ENCODE measurements around the gene VTCN1.

The VTCN1 gene

DNA sequence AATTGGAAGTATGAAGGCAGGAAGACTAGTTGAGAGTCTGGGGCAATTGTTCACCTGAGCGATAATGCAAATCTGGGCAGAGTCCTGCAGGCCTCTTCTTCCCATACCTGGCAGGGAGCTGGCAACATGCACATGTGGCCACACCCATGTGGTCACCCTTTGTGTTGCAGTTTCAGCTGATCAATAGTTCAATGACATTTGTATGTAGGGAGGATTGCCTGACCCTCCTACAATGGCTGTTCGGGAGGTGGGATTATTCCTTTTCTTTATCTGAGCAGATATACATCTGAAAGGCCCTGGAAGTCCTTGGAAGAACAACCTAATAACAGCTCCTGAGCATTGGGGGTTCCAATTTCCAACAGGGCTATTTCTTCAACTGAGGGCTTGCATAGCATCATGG is 74.0 kb downstream of the VTCN1 start:
- Mint-ChIP-seq H3K36me3 (ENCODE audit: low read depth) (no peaks in the 10 kb centered on the region), H3K27ac (no peak overlapping the region), H3K4me3 (no peak overlapping the region), H3K4me1 (peaks cover 23% of the 10 kb centered on the region), H3K9me3 (no peaks in the 10 kb centered on the region), H3K27me3 (ENCODE audit: low read depth, poor library complexity) (peaks cover 6% of the 10 kb centered on the region)
- TF ChIP-seq, protein P1, sequence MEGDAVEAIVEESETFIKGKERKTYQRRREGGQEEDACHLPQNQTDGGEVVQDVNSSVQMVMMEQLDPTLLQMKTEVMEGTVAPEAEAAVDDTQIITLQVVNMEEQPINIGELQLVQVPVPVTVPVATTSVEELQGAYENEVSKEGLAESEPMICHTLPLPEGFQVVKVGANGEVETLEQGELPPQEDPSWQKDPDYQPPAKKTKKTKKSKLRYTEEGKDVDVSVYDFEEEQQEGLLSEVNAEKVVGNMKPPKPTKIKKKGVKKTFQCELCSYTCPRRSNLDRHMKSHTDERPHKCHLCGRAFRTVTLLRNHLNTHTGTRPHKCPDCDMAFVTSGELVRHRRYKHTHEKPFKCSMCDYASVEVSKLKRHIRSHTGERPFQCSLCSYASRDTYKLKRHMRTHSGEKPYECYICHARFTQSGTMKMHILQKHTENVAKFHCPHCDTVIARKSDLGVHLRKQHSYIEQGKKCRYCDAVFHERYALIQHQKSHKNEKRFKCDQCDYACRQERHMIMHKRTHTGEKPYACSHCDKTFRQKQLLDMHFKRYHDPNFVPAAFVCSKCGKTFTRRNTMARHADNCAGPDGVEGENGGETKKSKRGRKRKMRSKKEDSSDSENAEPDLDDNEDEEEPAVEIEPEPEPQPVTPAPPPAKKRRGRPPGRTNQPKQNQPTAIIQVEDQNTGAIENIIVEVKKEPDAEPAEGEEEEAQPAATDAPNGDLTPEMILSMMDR (IDR thresholded peaks at IDR 0.05): no peak
- DNase-seq: no peak

DNA sequence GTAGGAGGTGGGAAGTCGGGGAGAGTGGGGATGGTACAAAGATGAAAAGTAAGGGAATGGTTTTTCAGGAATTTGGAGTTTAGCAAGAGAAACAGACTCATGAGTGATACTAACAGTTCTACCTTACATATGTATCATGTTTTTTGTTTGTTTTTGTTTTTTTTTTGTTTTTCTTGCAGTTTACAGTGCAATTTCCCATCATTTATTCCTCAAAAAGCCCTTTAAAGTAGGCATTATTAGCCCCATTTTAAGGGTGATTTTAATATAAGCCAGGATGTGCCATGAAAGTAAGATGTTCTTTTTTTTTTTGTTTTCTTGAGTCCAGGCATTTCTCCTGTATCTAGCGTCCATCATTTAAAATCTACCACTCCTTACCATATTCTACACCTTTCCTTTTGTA is 75.4 kb downstream of the VTCN1 start:
- Mint-ChIP-seq H3K4me1 (peaks cover 23% of the 10 kb centered on the region), H3K27me3 (ENCODE audit: low read depth, poor library complexity) (peaks cover 6% of the 10 kb centered on the region)
- no peak for DNase-seq

DNA sequence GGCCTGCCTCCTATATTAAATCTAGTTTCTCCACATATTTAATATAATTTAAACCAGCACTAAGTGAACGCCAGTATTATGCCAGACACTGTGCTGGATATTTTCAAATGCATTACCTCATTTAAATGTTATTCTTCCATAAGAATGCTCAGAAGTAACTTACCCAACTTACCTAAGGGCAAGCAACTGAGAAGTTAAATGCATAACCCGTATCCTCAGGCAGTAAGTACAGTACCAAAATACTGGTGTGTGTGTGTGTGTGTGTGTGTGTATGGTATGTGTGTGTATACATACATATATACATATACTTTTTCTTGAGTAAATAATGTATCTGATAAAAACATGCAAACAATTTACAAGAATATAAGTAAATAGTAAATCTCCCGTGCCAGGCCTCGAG is 80.2 kb downstream of the VTCN1 start:
- TF ChIP-seq, protein P1 (IDR thresholded peaks at IDR 0.05): no peak
- H3K36me3 Mint-ChIP-seq (ENCODE audit: low read depth): no peaks in the 10 kb centered on the region

More for the DNA sequence above, 75.4 kb downstream of the VTCN1 start:
- Mint-ChIP-seq H3K36me3 (ENCODE audit: low read depth) (no peaks in the 10 kb centered on the region), H3K27ac (no peak overlapping the region), H3K4me3 (no peak overlapping the region), H3K9me3 (no peaks in the 10 kb centered on the region)
- TF ChIP-seq, protein P1 (IDR thresholded peaks at IDR 0.05): no peak

DNA sequence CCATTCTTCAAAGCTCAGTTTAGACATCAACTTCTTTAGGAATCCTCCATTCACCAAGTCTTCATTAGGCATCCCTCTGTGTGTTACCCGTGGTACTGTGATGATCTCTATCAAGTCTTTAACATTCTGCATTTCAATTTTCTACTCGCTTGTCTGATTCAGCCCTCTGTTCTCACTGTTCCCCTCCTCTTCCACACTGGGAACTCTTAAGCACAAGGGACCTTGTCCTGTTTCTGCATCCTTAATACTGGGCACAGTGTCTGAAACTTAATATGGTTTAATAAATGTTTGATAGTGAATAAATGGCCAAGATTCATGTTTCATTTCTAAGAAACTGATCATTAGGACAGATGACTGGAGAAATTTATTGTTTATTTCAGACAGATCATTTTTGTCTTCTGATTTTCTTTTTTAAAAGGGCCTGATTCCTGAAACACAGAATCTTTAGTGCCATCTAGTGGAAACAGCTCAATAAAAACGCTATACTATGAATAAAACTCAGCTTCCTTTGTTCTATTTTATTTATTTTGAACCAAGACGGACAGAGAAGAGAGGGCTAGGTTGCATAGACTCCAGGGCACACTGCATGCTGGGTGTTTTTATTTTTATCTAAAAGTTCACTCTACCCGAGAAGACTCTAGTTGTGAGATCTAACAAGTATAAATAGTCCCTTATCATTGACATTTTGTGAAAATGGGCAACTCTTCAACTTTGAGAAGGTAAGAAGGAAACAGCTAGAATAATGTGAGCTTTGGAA is 82.2 kb downstream of the VTCN1 start:
- H3K27me3 Mint-ChIP-seq (ENCODE audit: low read depth, poor library complexity): peaks cover 7% of the 10 kb centered on the region
- no peak for DNase-seq
- H3K9me3 Mint-ChIP-seq: no peaks in the 10 kb centered on the region

More for the DNA sequence above, 80.2 kb downstream of the VTCN1 start:
- Mint-ChIP-seq H3K27ac (no peak overlapping the region), H3K4me3 (no peak overlapping the region), H3K9me3 (no peaks in the 10 kb centered on the region), H3K4me1 (peaks cover 25% of the 10 kb centered on the region), H3K27me3 (ENCODE audit: low read depth, poor library complexity) (peaks cover 9% of the 10 kb centered on the region)
- no peak for DNase-seq

DNA sequence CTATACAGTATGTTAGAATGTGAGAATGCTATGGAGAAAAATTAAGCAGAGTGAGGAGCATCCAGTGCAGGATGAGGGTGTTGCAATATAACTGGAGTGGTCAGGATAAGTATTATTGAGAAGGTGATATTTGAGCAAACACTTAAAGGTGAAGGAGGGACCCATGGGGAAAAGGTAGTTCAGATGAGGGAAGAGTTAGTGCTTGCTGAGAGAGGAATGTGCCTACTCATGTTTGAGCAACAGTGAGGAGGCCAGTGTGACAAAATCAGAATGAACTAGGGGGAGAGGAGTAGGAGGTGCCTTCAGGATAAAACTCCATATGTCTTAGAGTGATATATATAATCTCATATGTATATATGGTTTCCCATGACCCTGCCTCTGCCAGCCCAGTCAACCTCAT is 82.9 kb downstream of the VTCN1 start:
- Mint-ChIP-seq H3K4me3 (no peak overlapping the region), H3K27ac (no peak overlapping the region), H3K9me3 (no peaks in the 10 kb centered on the region), H3K36me3 (ENCODE audit: low read depth) (no peaks in the 10 kb centered on the region), H3K4me1 (peaks cover 19% of the 10 kb centered on the region), H3K27me3 (ENCODE audit: low read depth, poor library complexity) (peaks cover 7% of the 10 kb centered on the region)
- no peak for DNase-seq
- TF ChIP-seq, protein P1 (IDR thresholded peaks at IDR 0.05): no peak

More for the DNA sequence above, 82.2 kb downstream of the VTCN1 start:
- Mint-ChIP-seq H3K27ac (peak overlapping the region; percentile 15), H3K4me1 (peaks cover 14% of the 10 kb centered on the region), H3K36me3 (ENCODE audit: low read depth) (no peaks in the 10 kb centered on the region), H3K4me3 (no peak overlapping the region)
- TF ChIP-seq, protein P1 (IDR thresholded peaks at IDR 0.05): peak; percentile 52

DNA sequence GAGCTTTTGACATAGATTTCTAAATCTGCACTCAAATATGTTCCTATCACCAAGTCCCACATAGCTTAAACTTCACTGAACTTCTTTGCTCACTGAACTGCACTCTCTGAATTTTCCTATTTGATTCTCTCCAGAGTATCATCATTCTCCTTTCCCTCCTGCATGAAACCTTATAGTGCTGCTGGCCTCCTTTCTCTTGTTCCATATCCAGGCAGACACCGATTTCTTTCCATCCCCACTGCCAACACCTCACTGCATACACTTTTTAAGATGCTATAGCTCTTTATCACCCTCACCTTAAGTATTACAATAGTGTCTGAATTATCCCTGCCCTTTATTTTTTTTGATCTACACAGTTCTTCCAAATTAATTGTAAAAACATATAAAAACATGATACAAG is 86.1 kb downstream of the VTCN1 start:
- Mint-ChIP-seq H3K9me3 (no peaks in the 10 kb centered on the region), H3K4me1 (peaks cover 35% of the 10 kb centered on the region), H3K27ac (no peak overlapping the region), H3K27me3 (ENCODE audit: low read depth, poor library complexity) (peaks cover 7% of the 10 kb centered on the region), H3K36me3 (ENCODE audit: low read depth) (no peaks in the 10 kb centered on the region), H3K4me3 (no peak overlapping the region)
- TF ChIP-seq, protein P1 (IDR thresholded peaks at IDR 0.05): no peak
- DNase-seq: no peak
